HG03571 (cell line): ENCODE measurements around the gene COX6A2.

Experiments
- ATAC-seq: cut with Tn5 transposase; IDR thresholded peaks from one replicate; pipeline ENCODE4 v1.9.1; 2021; ENCODE audit not compliant: unreplicated experiment

COX6A2 gene

GRCh38 chr16:31428279-31428597, at the start of gene COX6A2:
TSS of gene COX6A2 (minus strand) at chr16:31428360. CDS start at chr16:31428325, 35 bp downstream.
- ATAC-seq: no peak

GRCh38 chr16:31477220-31478216, 49.4 kb upstream of the COX6A2 start:
- ATAC-seq: no peak

GRCh38 chr16:31476303-31477219, 48.4 kb upstream of the COX6A2 start:
- peak; percentile 62 for ATAC-seq

GRCh38 chr16:31475946-31476302, 47.8 kb upstream of the COX6A2 start:
- ATAC-seq: no peak

GRCh38 chr16:31474773-31475738, 46.9 kb upstream of the COX6A2 start:
- no peak for ATAC-seq

- no peak for ATAC-seq
These were observed 46.1 kb upstream of the COX6A2 start for GRCh38 chr16:31474173-31474714.

GRCh38 chr16:31473264-31473984, 45.3 kb upstream of the COX6A2 start:
- no peak for ATAC-seq

- ATAC-seq: no peak
These were observed 44.6 kb upstream of the COX6A2 start for GRCh38 chr16:31472709-31473203.

- no peak for ATAC-seq
These were observed 43.9 kb upstream of the COX6A2 start, which contains the start of gene TGFB1I1 for GRCh38 chr16:31471875-31472708. TSS of gene TGFB1I1 (plus strand) at chr16:31472152. CDS start at chr16:31472189, 37 bp downstream.

GRCh38 chr16:31471241-31471874, 43.2 kb upstream of the COX6A2 start:
- ATAC-seq: no peak

GRCh38 chr16:31470615-31471014, 42.5 kb upstream of the COX6A2 start:
- ATAC-seq: no peak

GRCh38 chr16:31467858-31468257, 39.7 kb upstream of the COX6A2 start:
- no peak for ATAC-seq

GRCh38 chr16:31467151-31467773, 39.1 kb upstream of the COX6A2 start:
- peak; percentile 72 for ATAC-seq

GRCh38 chr16:31466381-31466841, 38.3 kb upstream of the COX6A2 start:
- no peak for ATAC-seq

- no peak for ATAC-seq
These were observed 37.7 kb upstream of the COX6A2 start for GRCh38 chr16:31465788-31466370.

- ATAC-seq: no peak
These were observed 36.7 kb upstream of the COX6A2 start for GRCh38 chr16:31464781-31465260.

- ATAC-seq: no peak
These were observed 36.2 kb upstream of the COX6A2 start for GRCh38 chr16:31464348-31464769.
